Activated CD8-positive, alpha-beta memory T cell treated with anti-CD3 and anti-CD28 coated beads, Interleukin-2, amount 50 U/mL, for 24 hours (primary cell): Measurements from ENCODE around the gene AUTS2.
"Not testable (repeated sequence)": the region's sequence is repeated elsewhere in the genome, so short reads cannot be mapped to it uniquely, and the experiment has no call there.

ENCODE experiments used
- DNase-seq: peaks from one replicate; pipeline ENCODE4 v3.0.0-alpha.2; 2020; ENCODE audit errors: extremely low read depth

AUTS2 gene

DNA sequence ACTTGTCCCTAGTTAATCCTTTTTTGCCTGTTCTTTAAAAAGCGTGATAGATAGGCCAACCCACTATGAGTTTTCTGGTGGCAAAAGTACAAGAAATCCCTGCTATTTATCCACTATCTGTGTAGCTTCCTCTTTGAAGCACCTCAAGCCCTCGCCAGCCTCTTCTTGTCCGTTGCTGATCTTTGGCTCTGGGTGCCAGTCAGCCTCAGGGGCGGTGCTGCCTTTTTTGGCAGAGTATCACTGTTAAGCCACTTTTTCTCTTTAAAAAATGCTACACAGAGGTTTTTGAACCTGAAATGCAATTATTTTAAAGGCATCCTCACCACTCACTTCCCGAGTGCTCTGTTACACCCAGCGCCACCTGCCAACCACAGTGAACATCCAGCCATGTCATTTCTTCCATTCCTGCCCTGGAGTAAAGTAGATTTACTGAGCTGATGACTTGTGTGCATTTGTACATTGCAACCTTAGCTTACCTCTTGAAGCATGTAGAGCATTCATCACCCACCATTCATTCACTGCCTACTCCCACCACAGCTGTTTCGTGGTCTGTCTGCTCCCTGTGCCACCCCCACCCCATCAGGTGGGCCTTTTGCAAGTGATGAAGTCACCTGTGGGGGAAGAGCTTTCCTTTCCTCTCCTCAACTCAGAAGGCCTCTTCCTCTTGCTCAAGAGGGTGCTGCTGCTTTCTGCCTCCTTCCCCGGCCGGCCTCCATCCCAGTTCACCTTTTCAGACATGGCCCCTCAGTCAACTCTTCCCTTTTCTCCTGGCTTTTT, 1119.5 kb downstream of the AUTS2 start:
- DNase-seq = no peak

DNA sequence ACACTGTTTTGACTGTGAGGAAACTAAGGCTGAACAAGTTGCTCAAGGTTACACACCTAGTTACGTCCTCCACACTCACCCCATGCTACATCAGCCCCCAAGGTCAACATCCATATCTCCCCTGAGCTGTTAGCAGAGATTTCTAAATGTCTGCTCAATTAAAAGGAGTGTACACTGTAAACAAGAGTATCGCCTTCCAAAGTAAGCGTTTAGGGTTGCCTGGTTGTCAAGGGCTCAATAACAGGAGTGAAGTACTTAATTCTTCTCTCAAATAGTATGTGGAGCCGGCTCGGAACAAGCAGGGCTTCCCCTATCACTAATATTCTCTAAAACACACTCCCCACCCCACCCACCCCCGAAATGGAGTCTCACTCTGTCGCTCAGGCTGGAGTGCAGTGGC, 1120.8 kb downstream of the AUTS2 start:
- DNase-seq = no peak

DNA sequence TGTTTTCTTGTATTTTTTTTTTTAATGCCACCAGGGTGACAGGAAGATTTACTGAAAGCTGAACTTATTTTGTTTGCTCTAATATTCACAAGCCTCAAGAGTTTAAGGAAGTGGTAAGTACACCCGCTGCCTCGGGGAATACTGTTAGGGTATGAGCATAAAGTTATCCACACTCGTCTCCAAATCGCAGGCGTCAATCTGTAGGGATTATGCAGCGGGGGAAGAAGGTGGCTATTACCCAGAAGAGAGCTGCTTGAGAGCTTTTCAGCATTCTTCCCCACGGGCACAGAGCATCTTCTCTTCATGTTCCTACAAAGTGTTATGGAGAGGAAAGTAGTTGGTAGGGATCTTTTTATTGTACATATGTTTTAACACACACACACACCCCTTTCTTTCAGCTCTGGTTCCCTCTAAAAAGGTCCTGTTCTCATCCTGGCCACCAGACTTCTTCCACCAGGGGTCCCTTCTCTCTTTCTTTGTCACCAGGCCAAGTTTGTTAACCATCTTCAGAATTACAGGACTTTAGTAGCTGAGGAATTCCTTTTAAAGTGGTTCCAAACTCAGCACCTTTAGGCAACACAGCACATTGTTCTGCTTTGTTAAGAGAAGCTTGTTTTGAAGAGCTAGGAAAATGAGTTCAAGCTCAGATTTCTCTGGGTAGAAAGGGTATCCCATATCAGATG, 1122.1 kb downstream of the AUTS2 start:
- no peak for DNase-seq

DNA sequence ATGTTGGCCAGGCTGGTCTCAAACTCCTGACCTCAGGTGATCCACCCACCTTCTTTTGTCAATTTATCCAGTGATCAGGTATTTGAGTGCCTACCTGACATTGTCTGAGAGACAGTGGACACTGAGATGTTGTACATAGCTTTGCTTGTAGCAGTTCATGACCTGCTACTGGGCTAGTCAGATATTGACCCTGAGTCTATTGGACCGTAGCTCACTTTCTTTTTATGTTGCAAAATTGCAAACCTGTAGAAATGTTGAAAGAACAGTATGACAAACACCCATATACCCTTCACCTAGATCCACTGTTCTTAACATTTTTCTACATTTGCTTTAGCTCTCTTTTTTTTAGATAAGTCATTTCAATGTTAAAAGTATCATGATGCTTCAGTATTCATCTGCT, 1123.2 kb downstream of the AUTS2 start:
- no peak for DNase-seq

DNA sequence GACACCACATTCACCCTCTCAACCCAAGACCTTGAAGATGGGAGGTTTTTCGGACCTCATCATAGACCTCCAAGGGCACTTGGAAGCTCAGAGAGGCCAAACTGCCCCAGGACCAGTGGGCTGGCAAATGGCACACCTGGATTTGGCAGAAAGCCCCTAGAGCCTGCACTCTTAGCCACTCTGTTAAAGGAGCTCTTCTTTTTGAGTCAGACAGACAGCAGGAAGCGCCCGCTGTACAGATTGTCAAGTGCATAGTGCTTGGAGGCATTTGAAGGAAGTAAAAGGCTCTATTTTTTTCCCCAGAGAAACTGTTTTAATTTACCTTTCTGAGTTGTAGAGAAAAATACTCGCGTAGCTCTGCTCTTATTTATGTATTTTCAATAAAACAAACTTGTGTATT, 1125.1 kb downstream of the AUTS2 start:
- DNase-seq = no peak

DNA sequence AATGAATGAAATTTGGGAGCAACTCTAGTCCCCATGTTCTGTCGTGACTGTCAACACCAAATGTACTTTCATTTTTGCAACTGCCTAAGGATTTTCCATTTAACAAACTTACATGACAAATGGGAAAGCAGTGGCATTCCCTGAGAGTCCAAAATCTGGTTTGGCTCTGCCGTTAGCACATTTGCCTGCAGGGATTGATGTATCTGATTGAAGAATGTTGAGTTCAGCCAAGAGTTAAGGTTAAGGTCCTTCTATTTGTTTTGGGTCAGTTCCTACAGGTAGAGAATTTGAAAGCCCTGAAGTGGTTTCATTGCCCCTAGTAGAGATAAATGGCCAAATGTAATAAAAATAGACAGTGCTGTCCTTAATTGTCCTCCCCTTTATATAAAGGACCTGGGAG, 1127.2 kb downstream of the AUTS2 start:
- no peak for DNase-seq

DNA sequence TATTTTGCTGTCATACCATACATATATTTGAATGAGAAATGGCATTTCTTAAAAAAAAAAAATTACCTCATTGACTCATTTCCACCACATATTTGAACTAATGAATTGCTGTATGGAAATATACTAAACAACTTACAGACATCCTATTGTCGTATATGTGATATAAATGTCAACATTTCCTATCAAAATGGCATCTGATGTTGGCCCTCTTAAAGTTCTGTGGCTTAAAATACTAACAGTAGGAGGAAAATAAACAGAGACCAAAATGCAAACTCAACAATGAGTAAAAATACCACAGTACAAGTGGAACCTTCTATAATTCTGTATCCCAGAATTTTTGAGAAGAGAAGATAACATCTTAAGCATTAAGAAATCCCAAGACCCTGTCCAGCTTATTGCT, 1128.0 kb downstream of the AUTS2 start:
- no peak for DNase-seq

DNA sequence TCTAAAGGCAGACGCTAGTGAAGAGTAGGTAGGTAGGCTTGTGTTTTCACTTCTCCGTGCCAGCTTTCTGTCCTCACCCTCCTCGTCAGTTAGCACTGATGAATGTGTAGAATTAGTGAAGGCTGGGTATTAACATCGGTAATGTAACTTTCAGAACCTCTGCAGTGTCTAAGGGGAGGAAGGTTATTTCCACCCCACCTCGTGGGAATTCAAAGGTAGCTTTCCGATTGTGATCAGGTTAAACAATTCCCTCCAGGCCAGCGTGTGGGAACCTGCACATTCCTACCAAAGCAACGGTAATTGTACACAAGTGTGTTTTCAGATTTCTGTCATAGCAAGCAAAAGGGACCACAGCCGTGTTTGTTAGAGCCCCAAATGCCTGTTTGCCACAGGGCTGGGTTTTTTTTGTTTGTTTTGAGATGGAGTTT, 1128.7 kb downstream of the AUTS2 start:
- DNase-seq = no peak

DNA sequence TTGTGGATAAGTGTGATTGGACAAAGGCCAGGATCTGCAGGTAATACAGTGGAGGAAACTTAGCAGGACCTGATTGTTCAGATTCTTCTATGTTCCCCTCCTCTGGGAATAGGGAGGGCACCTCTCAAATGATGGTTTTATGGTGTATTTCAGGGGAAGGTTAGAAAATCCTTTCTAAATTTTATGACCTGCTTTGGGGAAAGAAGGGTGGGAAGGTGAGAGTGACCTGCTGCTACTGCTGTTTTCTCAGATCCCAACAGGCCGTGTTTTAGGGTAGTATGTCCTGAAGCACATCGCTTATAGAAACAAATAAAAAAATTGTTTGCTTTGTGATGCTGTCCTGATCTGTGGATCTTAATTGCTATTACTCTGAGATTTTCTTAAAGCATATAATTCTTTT, 1129.6 kb downstream of the AUTS2 start:
- DNase-seq = no peak

DNA sequence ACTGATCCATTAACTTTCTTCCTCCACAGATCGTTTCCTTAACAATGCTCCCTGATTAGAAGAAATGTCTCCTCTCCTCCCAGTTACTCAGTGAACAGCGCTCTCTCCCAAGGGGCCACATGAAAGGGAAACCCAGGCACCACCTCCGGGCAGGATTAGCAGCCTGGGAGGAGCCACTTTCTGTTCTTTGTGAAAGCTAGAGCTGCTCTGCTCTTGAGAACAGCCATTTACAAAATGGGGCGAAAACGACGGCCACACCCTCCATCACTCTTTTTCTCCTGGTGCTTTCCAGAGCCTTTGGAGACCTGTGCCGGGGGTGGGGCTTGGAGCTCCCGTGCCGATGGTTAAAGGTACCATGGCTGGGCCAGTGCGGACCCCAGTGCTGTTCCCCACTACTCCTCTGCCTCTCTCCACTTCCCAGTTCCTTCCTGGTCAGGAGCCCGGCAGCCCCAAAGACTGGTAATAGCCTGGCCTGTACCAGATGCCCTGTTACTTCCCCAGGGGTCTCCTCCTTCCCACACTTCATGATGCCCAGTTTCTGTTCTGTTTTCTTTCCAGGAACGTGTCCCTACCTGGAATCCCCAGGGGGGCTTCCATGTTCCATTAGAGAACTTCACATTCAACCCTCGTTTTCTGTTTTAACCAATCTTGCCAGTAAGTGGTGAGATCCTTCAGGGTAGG, 1130.7 kb downstream of the AUTS2 start:
- DNase-seq = no peak

DNA sequence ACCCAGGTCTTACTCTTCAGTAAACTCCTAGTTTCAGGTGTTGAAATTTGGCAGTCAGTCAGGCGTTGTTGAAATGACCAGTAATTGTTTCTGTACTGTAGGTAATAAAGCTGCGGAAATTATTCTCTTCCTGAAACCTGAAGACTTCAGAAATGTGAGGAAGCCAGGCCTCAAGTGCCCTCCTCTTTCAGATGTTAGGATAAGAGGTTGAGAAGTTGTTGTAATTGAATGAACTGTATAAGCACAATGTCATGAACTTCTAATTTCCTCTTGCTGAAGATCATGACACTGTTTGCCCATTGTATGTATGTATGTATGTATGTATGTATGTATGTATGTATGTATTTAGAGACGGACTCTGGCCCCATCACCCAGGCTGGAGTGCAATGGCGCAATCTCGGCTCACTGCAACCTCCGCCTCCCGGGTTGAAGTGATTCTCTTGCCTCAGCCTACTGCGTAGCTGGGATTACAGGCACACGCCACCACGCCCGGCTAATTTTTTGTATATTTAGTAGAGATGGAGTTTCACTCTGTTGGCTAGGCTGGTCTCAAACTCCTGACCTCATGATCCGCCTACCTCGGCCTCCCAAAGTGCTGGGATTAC, 1131.4 kb downstream of the AUTS2 start:
- not testable (repeated sequence) for DNase-seq

DNA sequence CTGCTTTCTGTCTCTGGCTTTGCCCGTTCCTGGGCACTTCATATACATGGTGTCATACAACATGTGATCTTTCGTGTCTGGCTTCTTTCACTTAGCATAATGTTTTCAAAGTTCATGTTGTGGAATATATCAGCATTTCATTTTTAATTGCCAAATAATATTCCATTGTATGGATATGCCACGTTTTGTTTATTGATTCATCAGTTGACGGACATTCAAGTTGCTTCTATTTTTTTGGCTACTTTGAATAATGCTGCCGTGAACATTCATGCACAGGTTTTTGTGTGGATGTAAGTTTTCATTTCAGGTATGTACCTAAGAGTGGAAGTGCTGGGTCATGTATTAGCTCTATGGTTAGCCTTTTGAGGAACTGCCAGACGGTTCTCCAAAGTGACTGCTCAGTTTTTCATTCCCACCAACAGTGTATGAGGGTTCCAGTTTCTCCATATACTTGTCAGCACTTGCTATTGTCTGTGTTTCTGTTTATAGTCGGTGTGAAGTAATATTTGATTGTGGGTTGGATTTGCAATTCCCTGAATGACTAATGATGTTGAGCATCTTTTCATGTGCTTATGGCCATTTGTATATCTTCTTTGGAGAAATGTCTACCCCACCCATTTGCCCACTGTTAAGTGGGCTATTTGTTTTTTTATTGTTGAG, 1132.3 kb downstream of the AUTS2 start:
- no peak for DNase-seq

DNA sequence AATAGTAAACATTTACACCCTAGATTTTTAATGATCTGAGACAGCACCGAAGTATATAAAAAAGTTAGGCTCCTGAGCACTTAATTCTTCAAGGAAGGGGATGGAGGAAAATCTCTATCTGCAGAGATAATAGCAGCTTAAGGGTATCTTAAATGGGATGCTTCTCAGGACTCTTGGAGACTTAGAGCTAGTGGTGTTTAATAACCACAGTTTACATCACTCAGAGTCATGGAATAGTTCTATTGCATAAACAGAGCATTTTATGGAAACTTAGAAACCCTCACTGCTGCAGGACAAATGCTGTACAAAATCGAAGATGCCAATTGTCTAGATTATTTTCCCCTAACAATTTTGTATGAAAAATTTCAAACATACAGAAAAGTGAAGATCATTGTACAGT, 1134.8 kb downstream of the AUTS2 start:
- no peak for DNase-seq

DNA sequence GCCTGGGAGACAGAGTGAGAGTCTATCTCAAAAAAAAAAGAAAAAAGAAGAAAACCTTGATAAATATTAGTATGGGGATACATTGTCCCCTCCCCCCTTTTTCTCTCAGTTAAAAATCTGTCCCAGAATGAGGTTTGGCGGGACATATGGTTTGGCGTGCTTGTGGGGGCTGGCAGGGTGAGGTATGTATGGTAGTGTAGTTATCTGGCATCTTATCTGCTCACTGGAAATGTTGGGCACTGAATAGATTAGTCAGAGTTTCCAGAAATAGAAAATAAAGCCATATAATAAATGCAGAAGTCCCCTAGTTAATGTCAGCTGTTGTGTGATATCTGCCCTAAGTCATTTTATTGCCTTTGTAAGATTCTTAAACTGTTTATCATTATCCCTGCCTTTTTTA, 1136.1 kb downstream of the AUTS2 start:
- no peak for DNase-seq

DNA sequence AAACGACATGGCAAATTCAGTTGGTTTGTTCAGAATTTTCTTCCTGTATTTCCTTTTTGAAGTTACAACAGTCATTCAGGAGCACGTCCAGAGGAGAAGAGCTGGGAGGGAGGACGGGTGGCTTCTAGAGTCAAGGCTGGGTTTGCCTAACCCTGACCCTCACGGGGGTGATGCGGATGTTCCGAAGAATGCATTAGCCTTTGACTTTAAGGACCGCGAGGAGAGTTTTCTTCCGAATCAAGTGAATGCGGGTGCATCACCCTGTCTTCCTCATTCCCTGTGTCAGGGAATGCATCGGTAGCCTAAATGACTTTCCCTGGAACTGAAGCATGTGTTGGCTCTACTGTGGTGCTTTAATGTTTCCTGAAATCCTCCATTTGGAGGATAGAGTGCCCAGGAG, 1137.0 kb downstream of the AUTS2 start:
- DNase-seq = no peak

DNA sequence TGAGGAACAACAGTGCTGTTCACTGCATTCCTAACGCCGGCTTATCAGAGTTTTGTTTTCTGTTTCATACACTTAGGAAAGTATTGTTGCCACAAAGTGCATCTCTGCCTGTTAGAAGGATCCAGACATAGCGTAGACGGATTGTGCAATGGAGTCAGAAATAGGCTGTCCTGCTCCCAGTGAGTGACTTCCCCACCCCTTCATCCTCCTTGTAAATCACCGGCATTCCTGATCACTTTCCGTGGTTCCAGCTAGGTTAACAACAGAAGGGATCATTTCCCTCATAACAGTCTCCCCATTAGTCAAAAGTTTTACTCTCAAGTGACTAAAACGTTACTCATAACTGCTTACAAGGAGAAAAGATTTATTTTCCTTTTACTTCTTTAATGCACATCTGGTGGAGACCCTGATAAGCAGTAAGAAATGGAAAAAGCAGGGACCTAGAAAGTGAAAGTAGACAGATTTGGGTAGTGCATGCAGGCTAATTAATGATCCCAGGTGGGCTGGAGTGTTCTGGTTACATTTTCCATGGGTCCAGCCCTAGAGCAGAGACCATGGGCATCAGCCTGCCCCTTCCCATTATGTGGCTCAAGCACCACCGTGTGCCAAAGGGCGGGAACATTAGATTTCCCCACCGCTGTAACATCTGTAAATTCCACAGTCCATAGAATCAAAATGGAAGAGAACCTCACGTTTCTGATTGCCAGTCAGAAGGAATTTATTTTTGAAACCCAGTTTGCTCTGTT, 1138.6 kb downstream of the AUTS2 start:
- no peak for DNase-seq

DNA sequence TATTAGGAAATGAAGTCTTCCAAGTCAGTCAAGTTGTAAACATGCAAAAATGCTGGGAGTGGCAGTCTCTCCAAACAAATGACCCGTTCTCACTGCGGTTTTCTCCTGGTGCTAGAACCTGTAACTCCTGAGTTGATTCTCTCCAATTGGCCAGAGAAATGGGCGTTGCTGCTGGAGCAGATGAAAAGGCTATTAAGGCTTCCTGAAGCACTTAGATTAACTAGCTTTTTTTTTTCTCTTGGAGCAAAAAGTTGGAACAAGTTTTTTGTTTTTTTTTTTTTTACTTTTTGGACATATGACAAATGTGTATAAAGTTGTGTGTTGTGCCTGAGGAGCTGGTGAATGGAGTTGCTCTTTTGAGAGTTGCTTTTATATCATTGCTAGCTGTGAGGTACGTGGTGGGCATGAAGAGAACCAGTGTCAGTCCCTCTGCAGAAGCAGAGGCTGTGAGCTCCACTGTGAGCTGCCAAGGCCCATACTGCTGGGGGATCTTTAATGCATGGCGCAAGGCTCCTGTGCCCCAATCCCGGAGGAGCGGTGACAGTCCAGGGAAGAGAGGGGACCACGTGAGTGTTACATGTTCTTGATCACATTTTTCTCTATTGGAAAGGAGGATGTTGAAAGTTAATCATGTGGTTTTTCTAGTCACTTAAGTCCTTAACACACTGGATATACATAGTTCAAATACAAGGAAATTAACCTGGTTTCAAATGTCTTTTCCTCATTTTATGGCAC, 1140.0 kb downstream of the AUTS2 start:
- no peak for DNase-seq

DNA sequence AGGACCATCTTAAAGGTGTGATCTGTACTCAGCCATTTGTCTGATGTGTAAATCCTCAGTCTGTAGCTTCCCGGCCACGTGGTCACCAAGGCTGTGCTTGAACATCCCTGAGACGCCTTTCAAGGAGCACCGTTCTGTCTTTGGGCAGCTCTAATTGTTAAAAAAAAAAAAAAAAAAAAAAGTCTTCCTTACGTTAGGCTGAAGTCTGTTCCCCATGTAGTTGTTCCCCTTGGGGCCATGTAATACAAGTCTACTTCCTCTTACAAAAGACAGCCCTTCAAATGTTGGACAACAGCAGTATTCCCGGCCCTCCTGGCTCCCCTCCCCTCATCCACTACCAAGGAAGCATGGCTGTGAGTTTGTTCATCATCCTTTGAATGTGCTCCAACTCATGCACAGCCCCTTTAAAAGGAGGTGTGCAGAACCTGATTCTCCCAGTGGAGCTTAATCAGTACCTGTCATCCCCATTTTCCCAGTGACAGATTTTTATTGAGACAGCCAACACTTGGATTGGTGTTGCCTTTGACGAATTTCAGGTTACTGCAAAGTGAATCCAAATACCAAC, 1141.5 kb downstream of the AUTS2 start:
- DNase-seq = no peak

DNA sequence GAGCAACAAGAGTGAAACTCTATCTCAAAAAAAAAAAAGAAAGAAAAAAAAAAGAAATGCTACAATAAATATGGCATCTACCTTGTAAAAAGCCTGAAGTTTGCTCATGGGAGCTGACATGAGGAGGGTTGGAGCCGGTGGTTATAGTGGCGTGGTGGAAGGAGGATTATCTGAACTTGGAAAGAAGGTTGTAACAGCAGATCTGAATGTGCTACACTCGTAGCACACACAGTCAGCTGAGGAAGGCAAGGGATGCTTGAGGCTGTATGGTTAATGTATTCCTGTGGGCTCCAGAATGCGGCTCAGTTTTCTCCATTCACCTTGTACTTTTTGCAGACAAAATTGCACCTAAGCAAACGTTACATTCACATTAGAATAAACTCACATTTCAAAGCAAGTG, 1143.4 kb downstream of the AUTS2 start:
- no peak for DNase-seq
